NCI-H526 treated with DMSO at 0.1 percent for 48 hours (cell line): ENCODE measurements around the gene ASXL2.
"Not testable (repeated sequence)": the region's sequence is repeated elsewhere in the genome, so short reads cannot be mapped to it uniquely, and the experiment has no call there.

Experiments used
- DNase-seq: peaks from one replicate; lab custom pipeline; 2025; lab: John Stamatoyannopoulos, UW

Gene ASXL2

DNA sequence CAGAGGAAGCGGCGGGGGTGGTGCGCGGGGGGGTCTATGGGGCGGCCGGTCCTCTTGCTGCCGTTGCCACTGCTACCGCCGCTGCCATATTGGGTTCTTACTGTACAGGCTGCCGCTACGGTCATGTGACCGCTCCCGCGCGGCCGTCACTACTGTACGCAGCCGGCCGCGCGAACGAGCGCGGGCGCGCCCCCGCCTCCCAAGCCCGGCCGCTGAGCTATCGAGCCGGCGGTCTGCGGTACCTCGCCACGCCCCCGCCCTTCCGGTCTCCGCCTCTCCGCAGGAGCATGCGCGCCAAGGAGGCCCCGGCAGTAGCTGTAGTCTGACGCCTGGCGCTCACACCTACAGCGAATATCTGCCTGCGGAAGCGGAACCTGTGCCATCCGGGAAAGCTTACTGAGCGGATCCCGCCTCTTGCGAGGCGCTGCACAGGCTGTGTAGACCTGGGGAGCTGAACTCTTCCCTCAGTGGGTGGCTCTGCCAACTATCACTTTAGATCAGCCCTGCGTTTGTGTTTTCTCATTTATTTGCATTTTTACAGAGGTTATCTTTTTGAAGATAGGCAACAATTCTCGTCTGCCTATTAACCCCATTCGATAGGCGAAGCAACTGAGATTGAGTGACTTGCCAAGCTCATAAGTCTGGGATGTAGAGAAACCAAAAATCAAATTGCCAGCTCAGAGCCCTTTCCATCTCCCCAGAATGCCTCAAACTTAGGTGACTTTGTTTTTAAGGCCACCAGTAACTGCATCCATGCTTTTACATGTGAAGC is at the start of gene ASXL2:
TSS of gene ASXL2 (minus strand) at position 127 of the 772 bp plus-strand sequence. CDS start 265 bp downstream, outside the sequence.
- peak; percentile 95 for DNase-seq

DNA sequence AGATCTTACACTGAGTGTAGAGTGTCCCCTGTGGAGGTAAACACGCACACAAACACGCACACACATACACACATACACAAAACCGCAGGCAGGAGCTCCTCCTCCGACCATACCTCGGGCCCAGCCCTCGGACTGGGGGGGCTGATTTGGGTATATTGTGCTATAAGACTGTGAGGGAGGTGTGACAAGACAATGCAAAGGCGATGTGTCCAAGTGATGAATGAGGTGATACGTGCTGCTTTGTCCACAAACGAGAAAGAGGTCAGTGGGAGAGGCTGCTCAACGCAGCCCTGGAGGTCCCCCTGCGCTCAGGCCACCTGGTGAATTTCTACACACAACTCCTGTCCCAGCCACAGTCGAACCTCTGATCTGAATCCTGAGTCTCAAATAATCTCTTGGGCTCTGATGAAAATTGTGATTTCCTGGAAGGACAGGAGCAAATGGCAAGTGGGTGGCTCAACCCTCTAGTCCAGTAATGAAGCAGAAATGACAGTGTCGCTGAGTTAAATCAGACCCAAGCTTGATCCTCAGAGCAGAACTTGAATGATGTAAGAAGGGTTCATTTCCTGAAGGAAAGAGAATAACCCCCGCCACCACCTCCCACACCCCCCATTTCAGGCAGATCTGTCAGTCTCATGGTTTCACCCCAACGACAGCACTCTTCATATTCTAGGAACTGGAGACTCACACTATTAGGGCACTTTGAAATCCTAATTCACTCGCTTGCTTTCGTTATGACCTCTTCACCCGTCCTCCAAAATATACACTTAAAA is 48.9 kb upstream of the ASXL2 start:
- DNase-seq: no peak

DNA sequence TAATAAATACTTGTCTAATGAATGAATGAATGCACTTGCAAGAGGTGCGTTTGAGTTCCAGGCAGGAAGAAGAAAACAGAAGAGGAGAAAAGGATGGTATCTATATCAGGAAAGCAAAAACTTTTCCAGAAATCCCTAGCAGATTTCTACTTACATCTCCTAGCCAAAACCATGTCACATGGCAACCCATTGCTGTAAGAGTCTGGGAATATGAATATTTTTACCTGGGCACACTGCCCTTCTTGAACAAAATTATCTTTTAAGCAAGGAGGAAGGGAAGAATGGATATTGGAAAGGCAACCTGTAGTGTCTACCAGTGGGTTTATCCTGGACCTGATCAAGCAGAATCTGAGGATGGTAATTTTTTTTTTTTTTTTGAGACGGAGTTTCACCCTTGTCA is 44.2 kb upstream of the ASXL2 start:
- DNase-seq: no peak

DNA sequence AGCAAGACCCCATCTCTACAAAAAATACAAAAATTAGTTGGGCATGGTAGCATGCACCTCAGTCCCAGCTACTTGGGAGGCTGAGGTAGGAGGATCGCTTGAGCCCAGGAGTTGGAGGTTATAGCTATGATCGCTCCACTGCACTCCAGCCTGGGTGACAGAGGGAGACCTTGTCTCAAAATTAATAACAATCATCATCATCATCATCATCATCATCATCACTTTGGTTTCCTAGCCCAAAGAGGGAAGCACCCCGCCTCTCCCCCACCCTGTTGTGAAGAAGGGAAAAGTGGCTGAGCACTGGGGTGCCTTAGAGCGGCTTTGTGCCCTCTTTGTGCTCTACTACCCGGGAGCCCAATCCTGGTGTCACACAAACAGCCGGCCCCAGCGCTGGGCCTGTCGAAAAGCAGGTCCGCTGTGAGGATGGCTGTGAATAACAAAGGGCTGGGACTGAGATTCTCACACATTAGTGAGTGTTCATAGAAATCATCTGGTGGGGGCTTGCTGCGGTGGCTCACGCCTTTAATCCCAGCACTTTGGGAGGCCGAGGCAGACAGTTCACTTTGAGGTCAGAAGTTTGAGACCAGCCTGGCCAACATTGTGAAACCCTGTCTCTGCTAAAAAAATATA is 42.6 kb upstream of the ASXL2 start:
- DNase-seq: no peak

DNA sequence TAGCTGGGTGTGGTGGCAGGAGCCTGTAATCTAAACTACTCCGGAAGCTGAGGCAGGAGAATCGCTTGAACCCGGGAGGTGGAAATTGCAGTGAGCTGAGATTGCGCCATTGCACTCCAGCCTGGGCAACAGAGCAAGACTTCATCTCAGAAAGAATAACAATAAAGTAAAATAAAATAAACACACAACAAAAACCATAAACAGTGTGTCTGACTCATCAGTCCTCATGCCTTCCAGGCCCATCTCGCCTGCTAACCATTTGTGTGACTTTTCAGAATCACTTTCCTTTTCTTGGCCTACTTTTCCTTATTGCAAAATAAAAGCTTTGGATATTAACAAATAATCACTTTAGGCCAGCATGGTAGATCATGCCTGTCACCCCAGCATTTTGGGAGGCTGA is 42.0 kb upstream of the ASXL2 start:
- no peak for DNase-seq

DNA sequence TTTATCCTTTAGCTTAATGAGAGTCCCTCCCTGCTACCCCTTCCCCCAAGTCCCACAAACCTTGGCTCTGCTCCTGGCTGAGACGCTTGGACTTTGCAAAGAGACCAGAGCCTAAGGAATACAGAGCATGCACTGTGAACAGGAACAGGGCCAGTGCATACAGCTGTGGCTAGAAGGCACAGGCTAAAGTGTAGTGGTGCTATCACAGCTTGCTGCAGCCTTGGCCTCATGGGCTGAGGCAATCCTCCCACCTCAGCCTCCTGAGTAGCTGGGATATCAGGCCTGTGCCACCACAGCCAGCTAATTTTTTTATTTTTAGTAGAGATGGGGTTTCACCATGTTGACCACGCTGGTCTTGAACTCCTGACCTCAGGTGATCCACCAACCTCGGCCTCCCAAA is 39.5 kb upstream of the ASXL2 start:
- DNase-seq: no peak

DNA sequence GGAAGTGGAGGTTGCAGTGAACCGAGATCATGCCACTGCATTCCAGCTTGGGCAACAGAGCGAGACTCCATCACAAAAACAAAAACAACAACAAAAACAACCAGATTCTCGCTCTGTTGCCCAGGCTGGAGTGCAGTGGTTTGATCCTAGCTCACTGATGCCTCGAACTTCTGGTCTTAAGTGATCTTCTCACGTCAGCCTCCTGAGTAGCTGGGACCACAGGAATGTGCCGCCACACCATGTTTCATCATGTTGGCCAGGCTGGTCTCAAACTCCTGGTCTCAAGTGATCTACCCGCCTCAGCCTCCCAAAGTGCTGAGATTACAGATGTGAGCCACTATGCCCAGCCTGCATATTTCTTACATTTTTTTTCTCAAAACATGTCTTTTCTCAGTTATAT is 39.1 kb upstream of the ASXL2 start:
- not testable (repeated sequence) for DNase-seq

DNA sequence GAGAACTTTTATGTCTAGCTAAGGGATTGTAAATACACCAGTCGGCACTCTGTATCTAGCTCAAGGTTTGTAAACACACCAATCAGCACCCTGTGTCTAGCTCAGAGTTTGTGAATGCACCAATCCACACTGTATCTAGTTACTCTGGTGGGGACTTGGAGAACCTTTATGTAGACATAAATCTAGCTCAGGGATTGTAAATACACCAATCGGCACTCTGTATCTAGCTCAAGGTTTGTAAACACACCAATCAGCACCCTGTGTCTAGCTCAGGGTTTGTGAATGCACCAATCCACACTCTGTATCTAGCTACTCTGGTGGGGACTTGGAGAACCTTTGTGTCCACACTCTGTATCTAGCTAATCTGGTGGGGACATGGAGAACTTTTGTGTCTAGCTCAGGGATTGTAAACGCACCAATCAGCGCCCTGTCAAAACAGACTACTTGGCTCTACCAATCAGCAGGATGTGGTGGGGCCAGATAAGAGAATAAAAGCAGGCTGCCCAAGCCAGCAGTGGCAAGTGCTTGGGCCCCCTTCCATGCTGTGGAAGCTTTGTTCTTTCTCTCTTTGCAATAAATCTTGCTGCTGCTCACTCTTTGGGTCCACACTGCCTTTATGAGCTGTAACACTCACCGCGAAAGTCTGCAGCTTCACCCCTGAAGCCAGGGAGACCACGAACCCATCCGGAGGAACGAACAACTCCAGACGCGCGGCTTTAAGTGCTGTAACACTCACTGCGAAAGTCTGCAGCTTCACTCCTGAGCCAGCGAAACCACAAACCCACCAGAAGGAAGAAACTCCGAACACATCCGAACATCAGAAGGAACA is 37.9 kb upstream of the ASXL2 start:
- not testable (repeated sequence) for DNase-seq

DNA sequence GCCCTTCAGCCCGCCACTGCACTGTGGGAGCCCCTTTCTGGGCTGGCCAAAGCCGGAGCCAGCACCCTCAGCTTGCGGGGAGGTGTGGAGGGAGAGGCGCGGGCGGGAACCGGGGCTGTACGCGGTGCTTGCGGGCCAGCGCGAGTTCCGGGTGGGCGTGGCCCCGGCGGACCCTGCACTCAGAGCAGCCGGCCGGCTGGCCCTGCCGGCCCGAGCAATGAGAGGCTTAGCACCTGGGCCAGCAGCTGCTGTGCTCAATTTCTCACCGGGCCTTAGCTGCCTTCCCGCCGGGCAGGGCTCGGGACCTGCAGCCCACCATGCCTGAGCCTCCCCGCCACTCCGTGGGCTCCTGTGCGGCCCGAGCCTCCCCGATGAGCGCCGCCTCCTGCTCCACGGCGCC is 37.1 kb upstream of the ASXL2 start:
- not testable (repeated sequence) for DNase-seq

DNA sequence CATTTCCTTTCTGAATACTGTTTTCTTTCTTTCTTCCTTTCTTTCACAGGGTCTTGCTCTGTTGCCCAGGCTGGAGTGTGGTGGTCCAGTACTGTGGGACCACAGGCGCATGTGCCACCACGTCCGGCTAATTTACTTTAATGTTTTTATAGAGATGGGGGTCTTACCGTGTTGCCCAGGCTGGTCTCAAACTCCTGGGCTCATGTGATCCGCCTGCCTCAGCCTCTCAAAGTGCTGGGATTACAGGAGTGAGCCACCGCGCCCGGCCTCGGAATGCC is 35.3 kb upstream of the ASXL2 start:
- DNase-seq: not testable (repeated sequence)

DNA sequence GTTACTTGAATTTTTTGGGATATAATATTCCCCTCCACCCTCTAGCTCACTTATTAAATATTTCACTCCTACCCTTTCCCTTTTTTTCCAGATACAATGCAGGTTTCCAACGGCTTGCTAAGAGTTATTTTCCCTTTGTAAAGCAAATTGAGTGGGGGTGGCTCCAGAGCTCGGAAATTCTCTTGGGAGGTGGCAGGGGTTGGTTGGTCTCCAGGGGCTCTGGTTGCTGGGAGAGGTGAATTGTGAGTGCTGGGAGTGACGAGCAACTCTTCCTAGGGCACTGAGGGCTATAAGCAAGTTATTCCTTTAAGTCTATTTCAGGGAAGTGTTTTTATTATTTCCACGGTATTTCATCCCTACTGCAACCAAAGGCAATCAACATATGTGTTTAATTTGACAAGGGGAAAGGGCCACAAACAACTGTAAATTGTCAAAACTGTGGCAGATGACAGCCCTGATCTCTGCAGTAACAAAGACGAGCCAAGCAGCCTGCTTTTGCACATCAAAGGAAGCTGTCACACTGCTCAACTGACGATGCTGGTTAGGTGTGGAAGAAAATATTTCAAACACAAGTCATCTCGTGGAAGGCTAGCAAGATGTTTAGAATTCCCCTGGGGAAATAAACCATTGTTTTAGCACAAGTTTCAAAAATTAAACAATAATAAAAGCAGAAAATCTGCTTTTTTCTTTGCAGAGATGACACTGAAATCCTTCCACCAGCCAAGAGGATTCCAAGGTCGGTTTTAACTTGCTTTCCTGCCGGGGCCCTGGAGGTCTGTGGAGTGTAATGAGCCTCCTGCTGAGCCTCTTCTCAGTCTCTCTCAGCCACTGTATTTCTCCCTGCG is 34.8 kb upstream of the ASXL2 start:
- DNase-seq: no peak

DNA sequence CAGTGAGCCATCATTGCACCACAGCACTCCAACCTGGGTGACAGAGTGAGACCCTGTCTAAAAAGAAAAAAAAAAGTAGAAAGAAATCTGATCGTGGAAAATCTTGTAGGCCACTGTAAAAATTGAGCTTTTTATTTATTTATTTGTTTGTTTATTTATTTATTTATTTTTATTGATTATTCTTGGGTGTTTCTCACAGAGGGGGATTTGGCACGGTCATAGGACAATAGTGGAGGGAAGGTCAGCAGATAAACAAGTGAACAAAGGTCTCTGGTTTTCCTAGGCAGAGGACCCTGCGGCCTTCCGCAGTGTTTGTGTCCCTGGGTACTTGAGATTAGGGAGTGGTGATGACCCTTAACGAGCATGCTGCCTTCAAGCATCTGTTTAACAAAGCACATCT is 31.3 kb upstream of the ASXL2 start:
- DNase-seq: not testable (repeated sequence)

DNA sequence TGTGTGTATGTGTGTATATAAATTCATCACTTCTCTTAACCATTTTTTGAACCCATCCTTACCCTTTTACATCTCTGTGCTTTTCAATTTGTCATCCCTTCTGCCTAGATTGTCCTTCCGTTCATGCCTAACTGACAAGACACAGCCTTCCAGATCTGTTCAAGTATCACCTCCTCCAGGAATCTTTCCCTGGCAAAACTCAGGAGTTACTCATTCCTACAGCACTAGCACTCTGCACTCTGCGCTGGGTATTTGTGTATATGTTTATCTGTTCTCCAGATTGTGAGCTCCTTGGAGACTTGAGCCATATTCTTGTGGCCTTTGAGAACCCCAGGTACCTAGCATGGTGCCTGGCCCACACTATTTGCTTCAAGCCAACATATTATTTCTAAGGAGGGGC is 26.8 kb upstream of the ASXL2 start:
- DNase-seq: no peak

DNA sequence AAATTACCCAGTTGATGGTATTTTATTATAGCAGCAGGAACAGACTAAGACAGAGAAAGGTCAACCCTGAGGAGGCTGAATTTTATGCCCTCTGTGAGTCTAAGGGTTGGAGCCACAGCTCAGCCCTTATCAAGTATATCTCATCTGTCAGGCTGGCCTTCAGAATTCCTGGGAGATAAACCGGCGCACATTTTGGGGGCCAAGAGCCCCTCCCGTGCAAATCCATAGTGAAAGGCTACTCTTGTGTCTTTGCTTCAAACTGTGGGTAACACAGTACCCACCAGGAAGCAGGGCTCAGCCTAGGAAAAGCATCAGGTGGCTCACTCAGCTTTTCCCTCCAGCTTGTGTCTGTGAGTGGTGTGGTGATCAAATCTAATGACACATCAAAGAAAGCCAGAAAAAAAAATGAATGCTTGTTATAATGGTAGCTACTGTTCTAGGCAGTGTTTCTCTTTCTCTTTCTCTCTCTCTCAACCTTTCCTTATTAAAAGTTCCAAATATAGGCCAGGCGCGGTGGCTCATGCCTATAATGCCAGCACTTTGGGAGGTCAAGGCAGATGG is 25.0 kb upstream of the ASXL2 start:
- DNase-seq: no peak

DNA sequence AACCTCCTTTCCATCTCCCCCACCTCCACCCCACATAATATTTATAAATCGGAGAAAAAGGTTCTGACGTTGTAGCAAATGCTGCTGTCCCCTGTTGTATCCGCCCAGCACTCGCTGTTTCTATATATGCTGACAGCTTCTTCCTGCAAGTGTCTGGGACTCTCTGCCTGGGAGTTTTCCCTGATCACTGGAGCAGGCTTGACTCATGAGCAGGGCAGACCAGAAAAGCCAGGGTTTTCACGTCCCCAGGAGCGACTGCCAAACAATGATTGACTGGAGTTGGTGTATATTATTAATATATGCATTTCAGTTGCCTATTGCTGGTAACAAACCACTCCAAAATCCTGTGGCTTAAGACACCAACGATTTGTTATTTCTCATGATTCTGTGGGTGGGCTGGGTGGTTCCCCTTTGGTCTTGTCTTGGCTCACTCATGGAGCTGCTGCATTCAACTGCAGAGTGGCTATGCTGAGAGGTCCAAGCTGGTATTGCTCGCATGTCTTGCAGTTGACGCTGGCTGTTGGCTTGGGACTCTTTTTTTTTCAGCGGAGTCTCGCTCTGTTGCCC is 21.2 kb upstream of the ASXL2 start:
- DNase-seq: no peak

DNA sequence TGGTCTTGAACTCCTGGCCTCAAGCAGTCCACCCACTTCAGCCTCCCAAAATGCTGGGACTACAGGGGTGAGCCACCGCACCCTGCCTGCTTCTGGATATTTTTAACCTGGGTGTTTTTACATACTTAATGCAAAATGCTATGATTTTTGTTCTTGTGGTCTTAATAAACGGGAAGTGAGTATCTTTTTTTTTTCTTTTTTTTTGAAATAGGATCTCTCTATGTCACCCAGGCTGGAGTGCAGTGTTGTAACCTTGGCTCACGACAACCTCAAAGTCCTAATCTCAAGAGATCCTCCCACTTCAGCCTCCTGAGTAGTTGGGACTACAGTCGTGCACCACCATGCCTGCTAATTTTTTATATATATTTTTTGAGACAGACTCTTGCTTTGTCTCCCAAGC is 19.2 kb upstream of the ASXL2 start:
- no peak for DNase-seq

DNA sequence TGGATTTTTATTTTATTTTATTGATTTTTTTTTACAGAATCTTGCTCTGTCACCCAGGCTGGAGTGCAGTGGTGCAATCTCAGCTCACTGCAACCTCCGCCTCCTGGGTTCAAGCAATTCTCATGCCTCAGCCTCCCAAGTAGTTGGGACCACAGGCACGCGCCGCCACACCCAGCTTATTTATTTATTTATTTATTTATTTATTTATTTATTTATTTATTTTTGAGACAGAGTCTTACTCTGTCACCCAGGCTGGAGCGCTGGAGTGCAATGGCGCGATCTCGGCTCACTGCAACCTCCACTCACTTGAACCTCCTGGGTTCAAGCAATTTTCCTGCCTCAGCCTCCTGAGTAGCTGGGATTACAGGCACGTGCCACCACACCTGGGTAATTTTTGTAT is 18.0 kb upstream of the ASXL2 start:
- DNase-seq: not testable (repeated sequence)

DNA sequence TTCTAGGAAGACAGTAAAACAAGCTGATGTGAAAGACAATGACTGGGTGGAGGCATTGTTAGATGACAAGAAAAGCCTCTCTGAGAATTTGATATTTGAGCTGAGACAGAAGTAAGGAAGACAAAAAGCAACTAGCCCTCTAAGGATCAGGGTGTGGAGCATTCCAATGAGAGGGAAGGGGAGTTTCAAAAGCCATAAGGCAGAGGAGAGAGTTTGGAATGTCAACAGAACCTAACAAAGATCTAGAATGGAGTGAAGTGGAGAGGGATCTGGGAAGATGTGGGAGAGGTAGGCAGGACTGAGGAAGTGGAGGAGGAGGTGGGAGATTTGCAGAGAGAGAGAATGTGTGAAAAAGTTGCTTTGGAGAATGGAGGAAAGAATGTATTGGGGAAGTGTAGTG is 17.3 kb upstream of the ASXL2 start:
- no peak for DNase-seq

DNA sequence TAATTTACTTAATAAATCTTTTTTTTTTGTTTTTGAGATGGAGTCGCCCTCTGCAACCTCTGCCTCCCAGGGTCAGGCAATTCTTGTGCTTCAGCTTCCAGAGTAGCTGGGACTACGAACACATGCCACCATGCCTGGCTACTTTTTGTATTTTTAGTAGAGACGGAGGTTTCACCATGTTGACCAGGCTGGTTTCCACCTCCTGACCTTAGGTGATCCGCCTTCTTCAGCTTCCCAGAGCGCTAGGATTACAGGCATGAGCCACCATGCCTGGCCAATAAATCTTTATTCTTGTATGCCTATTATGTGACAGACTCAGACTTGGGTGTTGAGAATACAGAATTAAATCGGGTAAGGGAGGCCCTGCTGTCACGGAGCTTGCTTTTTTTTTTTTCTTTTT is 16.7 kb upstream of the ASXL2 start:
- DNase-seq: no peak

DNA sequence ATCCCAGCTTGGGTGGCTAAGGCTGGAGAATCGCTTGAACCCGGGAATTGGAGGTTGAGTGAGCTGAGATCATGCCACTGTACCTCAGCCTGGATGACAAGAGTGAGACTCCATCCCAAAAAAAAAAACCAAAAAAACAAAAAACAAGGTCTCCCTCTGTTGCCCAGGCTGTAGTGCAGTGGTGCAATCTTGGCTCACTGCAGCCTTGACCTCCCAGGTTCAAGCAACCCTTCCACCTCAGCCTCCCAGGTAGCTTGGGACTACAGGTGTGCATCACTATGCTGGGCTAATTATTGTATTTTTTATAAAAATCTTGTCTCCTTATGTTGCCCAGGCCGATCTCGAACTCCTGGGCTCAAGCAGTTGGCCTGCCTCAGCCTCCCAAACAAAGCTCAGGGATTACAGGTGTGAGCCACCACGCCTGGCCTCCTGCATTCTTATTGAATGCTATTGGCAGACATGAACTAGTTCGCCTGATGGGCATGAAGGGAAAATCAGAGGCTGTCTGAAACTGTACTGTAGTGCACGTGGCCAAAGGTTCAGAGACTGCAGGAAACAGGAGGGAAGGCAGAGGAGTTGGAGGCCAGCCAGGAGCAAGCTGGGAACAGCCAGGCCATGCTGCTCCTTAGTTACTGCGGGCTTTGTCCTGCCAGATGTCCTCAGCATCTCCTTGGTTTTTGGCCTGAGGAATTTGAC is 16.0 kb upstream of the ASXL2 start:
- no peak for DNase-seq
